ENCODE measurements around the gene NKX1-2.

DNA sequence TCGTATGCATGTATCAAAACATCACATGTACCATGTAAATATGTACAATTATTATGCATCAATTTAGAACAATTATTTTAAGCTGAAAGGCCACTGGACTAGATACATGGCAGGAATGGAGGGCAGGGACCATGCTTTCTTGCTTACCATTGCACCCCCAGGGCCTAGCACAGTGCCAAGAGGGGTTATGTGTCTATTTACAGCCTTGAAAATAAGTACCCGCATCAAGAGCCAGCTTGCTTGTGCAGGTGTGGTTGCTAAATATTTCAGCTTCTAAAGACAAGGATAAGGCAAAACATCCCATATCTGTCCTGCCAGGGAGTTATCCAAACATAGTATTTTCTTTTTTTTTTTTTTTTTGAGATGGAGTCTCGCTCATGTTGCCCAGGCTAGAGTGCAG, 16.4 kb downstream of the NKX1-2 start:
- TF ChIP-seq CTCF (IDR thresholded peaks at IDR 0.05 in 2 of 3, conservative IDR thresholded peaks at IDR 0.05 in 1 of 3; ENCODE audit: borderline replicate concordance in 1 of 3, insufficient read depth in 1 of 3, low read depth in 2 of 3, low read length in 2 of 3) (no peak), TCF7L2 (IDR thresholded peaks at IDR 0.05; ENCODE audit: borderline replicate concordance, extremely low read depth, insufficient read depth, insufficient read length) (no peak), POLR2A (IDR thresholded peaks at IDR 0.05; ENCODE audit: borderline replicate concordance, extremely low read depth, insufficient read depth, insufficient read length) (no peak), RAD21 (IDR thresholded peaks at IDR 0.05; ENCODE audit: low read depth) (no peak), EZH2phosphoT487 (IDR thresholded peaks at IDR 0.05; ENCODE audit: borderline replicate concordance) (no peak), ZFX (IDR thresholded peaks at IDR 0.05) (no peak), EZH2 (IDR thresholded peaks at IDR 0.05) (no peak), JUND (IDR thresholded peaks at IDR 0.05) (no peak)
- TF ChIP-seq, protein P1, sequence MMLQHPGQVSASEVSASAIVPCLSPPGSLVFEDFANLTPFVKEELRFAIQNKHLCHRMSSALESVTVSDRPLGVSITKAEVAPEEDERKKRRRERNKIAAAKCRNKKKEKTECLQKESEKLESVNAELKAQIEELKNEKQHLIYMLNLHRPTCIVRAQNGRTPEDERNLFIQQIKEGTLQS (IDR thresholded peaks at IDR 0.05), result no peak
